HCT116 (cell line): ENCODE measurements around the gene CLEC4F. TPM values are rescaled to one million over a fixed set of nuclear protein-coding genes. Genes with fewer than 3 reads are reported as not detected.

Experiments used
- ATAC-seq: fragments of 200-7000 bp; cut with Tn5 transposase; 2 replicates; pipeline ENCODE4 v1.9.1; 2020; ENCODE audit warnings: mild to moderate bottlenecking, moderate library complexity
- BruUV-seq: library from RNA; stranded (reverse); fragments of 400-500 nt; replicated peaks from 2 replicates; lab custom pipeline; 2021; lab: Mats Ljungman, UMichigan
- CTCF ChIA-PET: fragments of 300-600 bp; sonication (Branson Sonifier 250); formaldehyde crosslinking; loops from one replicate; lab custom pipeline; 2021; ENCODE audit warnings: antibody characterized with exemption; lab: Charles Lee
- POLR2A ChIA-PET: fragments of 300-600, 350-600 bp; sonication (Branson Sonifier 250); formaldehyde crosslinking; loops from one replicate; lab custom pipeline; 2021; ENCODE audit warnings: antibody characterized with exemption; lab: Charles Lee
- RAD21 ChIA-PET, 2 experiments: fragments of 300-600 bp; sonication (Branson Sonifier 250); formaldehyde crosslinking; loops; one replicate each; lab custom pipeline; 2023; ENCODE audit warnings: low total read pairs in 2 of 2; ENCODE audit not compliant: uncharacterized antibody in 2 of 2, unreplicated experiment in 2 of 2, low non-redundant PET in 1 of 2; lab: Charles Lee
- DNase-seq: peaks from one replicate; pipeline ENCODE4 v3.0.0-alpha.2; 2010; ENCODE audit warnings: low read depth, low spot score
- H2AFZ ChIP-seq: fragments of 200-600 bp; shearing (Covaris generic), sonication (generic); 2 replicates; pipeline ENCODE4 v1.6.1; 2017; ENCODE audit warnings: low read depth, mixed run types, mixed read lengths, antibody characterized with exemption, low read length; ENCODE audit not compliant: poor library complexity, severe bottlenecking
- H3K27ac ChIP-seq: 2 replicates; pipeline ENCODE4 v1.5.1; 2012; ENCODE audit warnings: low read depth, low read length
- H3K27me3 ChIP-seq: fragments of 200-600 bp; sonication (generic); 2 replicates; pipeline ENCODE4 v1.6.1; 2016; ENCODE audit warnings: mixed run types, low read length, mixed read lengths; ENCODE audit not compliant: insufficient read depth
- H3K36me3 ChIP-seq, 2 experiments: fragments of 200-500 bp in 1 of 2; fragments of 200-600 bp in 1 of 2; sonication (Bioruptor generic) in 1 of 2; sonication (generic) in 1 of 2; 2 replicates each; pipeline versions ENCODE4 v1.5.1 to v1.6.1; 2014 to 2016; ENCODE audit warnings: low read length in 2 of 2, inconsistent platforms in 1 of 2, mixed read lengths in 1 of 2, mixed run types in 1 of 2; ENCODE audit not compliant: insufficient read depth in 2 of 2, control insufficient read depth in 1 of 2
- H3K4me1 ChIP-seq, 2 experiments: fragments of 200-600 bp in 1 of 2; sonication (generic) in 1 of 2; 2 replicates each; pipeline versions ENCODE4 v1.5.1 to v1.6.1; 2012 to 2017; ENCODE audit warnings: low read length in 2 of 2, inconsistent platforms in 1 of 2, mild to moderate bottlenecking in 1 of 2, mixed read lengths in 1 of 2, mixed run types in 1 of 2, moderate library complexity in 1 of 2; ENCODE audit not compliant: insufficient read depth in 2 of 2, control insufficient read depth in 1 of 2
- H3K4me2 ChIP-seq: fragments of 200-600 bp; sonication (generic); 2 replicates; pipeline ENCODE4 v1.6.1; 2017; ENCODE audit warnings: mixed run types, low read length, mixed read lengths
- H3K4me3 ChIP-seq, 2 experiments: fragments of 200-600 bp in 1 of 2; sonication (generic) in 1 of 2; replicated peaks in 1 of 2; 2 replicates each; pipeline ENCODE4 v1.5.1; 2011 to 2016; ENCODE audit warnings: low read length in 2 of 2, control low read depth in 1 of 2, low read depth in 1 of 2, mild to moderate bottlenecking in 1 of 2, mixed read lengths in 1 of 2, mixed run types in 1 of 2
- H3K79me2 ChIP-seq: fragments of 200-600 bp; sonication (generic); 2 replicates; pipeline ENCODE4 v1.6.1; 2017; ENCODE audit warnings: mild to moderate bottlenecking, mixed run types, low read length, moderate library complexity, mixed read lengths; ENCODE audit not compliant: insufficient read depth
- H3K9ac ChIP-seq: fragments of 200-600 bp; sonication (generic); 2 replicates; pipeline ENCODE4 v1.6.1; 2016; ENCODE audit warnings: low read length, mixed read lengths
- H3K9me2 ChIP-seq: fragments of 200-600 bp; sonication (generic), shearing (Covaris generic); 2 replicates; pipeline ENCODE4 v1.6.1; 2017; ENCODE audit warnings: mixed run types, mild to moderate bottlenecking, moderate library complexity; ENCODE audit not compliant: insufficient read depth
- H3K9me3 ChIP-seq, 2 experiments: fragments of 200-500 bp in 1 of 2; fragments of 200-600 bp in 1 of 2; sonication (Bioruptor generic) in 1 of 2; sonication (generic) in 1 of 2; 2 replicates each; pipeline ENCODE4 v1.6.1; 2014 to 2017; ENCODE audit warnings: low read length in 2 of 2, mixed read lengths in 2 of 2, inconsistent platforms in 1 of 2, low read depth in 1 of 2, mild to moderate bottlenecking in 1 of 2, mixed run types in 1 of 2, moderate library complexity in 1 of 2; ENCODE audit not compliant: control insufficient read depth in 1 of 2, insufficient read depth in 1 of 2
- H4K20me1 ChIP-seq: fragments of 200-600 bp; sonication (generic), shearing (Covaris generic); 2 replicates; pipeline ENCODE4 v1.6.1; 2017; ENCODE audit warnings: mixed run types, mild to moderate bottlenecking, moderate library complexity; ENCODE audit not compliant: insufficient read depth
- ATF3 ChIP-seq: IDR thresholded peaks from 2 replicates; pipeline ENCODE4 v1.6.1; 2012
- CBX3 ChIP-seq: IDR thresholded peaks from 2 replicates; pipeline ENCODE4 v1.6.1; 2012; ENCODE audit warnings: low read depth
- CEBPB ChIP-seq: IDR thresholded peaks from 2 replicates; pipeline ENCODE4 v1.6.1; 2012; ENCODE audit warnings: low read depth
- CTCF ChIP-seq, 3 experiments: fragments of 200-600 bp in 1 of 3; sonication (generic) in 1 of 3; IDR thresholded peaks in 2 of 3; conservative IDR thresholded peaks in 1 of 3; 2 replicates each; pipeline ENCODE4 v1.5.1; 2012 to 2017; ENCODE audit warnings: low read depth in 2 of 3, low read length in 2 of 3, antibody characterized with exemption in 1 of 3, borderline replicate concordance in 1 of 3, control low read depth in 1 of 3, mild to moderate bottlenecking in 1 of 3, mixed read lengths in 1 of 3, mixed run types in 1 of 3, moderate library complexity in 1 of 3; ENCODE audit not compliant: insufficient read depth in 1 of 3
- EGR1 ChIP-seq: IDR thresholded peaks from 2 replicates; pipeline ENCODE4 v1.6.1; 2012; ENCODE audit warnings: low read depth
- EZH2 ChIP-seq: fragments of 200-600 bp; sonication (generic); IDR thresholded peaks from 2 replicates; pipeline ENCODE4 v1.6.1; 2017; ENCODE audit warnings: antibody characterized with exemption, mixed run types
- EZH2phosphoT487 ChIP-seq: fragments of 200-600 bp; IDR thresholded peaks from 2 replicates; pipeline ENCODE4 v1.6.1; 2018; ENCODE audit warnings: antibody characterized with exemption, borderline replicate concordance
- FOSL1 ChIP-seq: IDR thresholded peaks from 2 replicates; pipeline ENCODE4 v1.6.1; 2012; ENCODE audit warnings: low read depth
- JUND ChIP-seq: IDR thresholded peaks from 2 replicates; pipeline ENCODE4 v1.6.1; 2012
- MAX ChIP-seq: IDR thresholded peaks from 2 replicates; pipeline ENCODE4 v1.6.1; 2012
- POLR2AphosphoS5 ChIP-seq: IDR thresholded peaks from 2 replicates; pipeline ENCODE4 v1.6.1; 2011; ENCODE audit warnings: mild to moderate bottlenecking, low read depth, low read length, moderate library complexity
- RAD21 ChIP-seq: IDR thresholded peaks from 2 replicates; pipeline ENCODE4 v1.6.1; 2012; ENCODE audit warnings: low read depth, mild to moderate bottlenecking
- REST ChIP-seq: IDR thresholded peaks from 2 replicates; pipeline ENCODE4 v1.6.1; 2012; ENCODE audit warnings: low read depth
- SIN3A ChIP-seq: IDR thresholded peaks from 2 replicates; pipeline ENCODE4 v1.6.1; 2012; ENCODE audit warnings: low read depth
- SP1 ChIP-seq: IDR thresholded peaks from 2 replicates; pipeline ENCODE4 v1.6.1; 2012; ENCODE audit warnings: low read depth
- SRF ChIP-seq: IDR thresholded peaks from 2 replicates; pipeline ENCODE4 v1.6.1; 2012; ENCODE audit warnings: low read depth
- TCF7L2 ChIP-seq: IDR thresholded peaks from 2 replicates; pipeline ENCODE4 v1.7.0; 2011; ENCODE audit warnings: borderline replicate concordance, inconsistent platforms; ENCODE audit not compliant: insufficient read depth, insufficient read length; ENCODE audit errors: extremely low read depth
- YY1 ChIP-seq: IDR thresholded peaks from 2 replicates; pipeline ENCODE4 v1.6.1; 2011; ENCODE audit warnings: low read length, low read depth, moderate library complexity, mild to moderate bottlenecking; ENCODE audit not compliant: insufficient replicate concordance; ENCODE audit errors: extremely low read depth
- ZBTB33 ChIP-seq: IDR thresholded peaks from 2 replicates; pipeline ENCODE4 v1.6.1; 2011; ENCODE audit warnings: mild to moderate bottlenecking, low read length, moderate library complexity; ENCODE audit not compliant: insufficient replicate concordance; ENCODE audit errors: extremely low read depth
- ZNF274 ChIP-seq: fragments of 200-500 bp; sonication (Bioruptor generic); IDR thresholded peaks from 2 replicates; pipeline ENCODE4 v1.6.1; 2014; ENCODE audit warnings: mild to moderate bottlenecking, low read depth, low read length, inconsistent platforms
- intact Hi-C: fragments of 100-400 bp; cut with micrococcal nuclease; formaldehyde crosslinking; loops from 2 replicates; pipeline ENCODE4 v1.10.0; 2022
- total RNA-seq: library from RNA; stranded (reverse); gene quantifications from one replicate; pipeline ENCODE4 v1.2.1, GENCODE V29; 2021; ENCODE audit not compliant: unreplicated experiment

CLEC4F gene
- total RNA-seq, 1 experiment from 2014 or later: not detected

- H3K4me3 ChIP-seq: no peak overlapping the region
- RAD21 ChIA-PET: no interaction called here
- POLR2A ChIA-PET: no interaction called here
Observed at GRCh38 chr2:70793450-70793849, 26.9 kb downstream of the CLEC4F start.

More at GRCh38 chr2:70793450-70793849, 26.9 kb downstream of the CLEC4F start:
- no peak for TF ChIP-seq TCF7L2
- no peak for TF ChIP-seq CEBPB
- no peak for TF ChIP-seq POLR2AphosphoS5
- TF ChIP-seq SIN3A: no peak
- TF ChIP-seq SRF: no peak
- TF ChIP-seq RAD21: no peak
- no peak for TF ChIP-seq EZH2
- no peak for TF ChIP-seq JUND
- TF ChIP-seq YY1: no peak
- no peak for TF ChIP-seq EGR1
- no peak for TF ChIP-seq CTCF (IDR thresholded peaks at IDR 0.05 in 2 of 3, conservative IDR thresholded peaks at IDR 0.05 in 1 of 3; ENCODE audit: borderline replicate concordance in 1 of 3, insufficient read depth in 1 of 3, low read depth in 2 of 3, low read length in 2 of 3)
- TF ChIP-seq EZH2phosphoT487: no peak
- TF ChIP-seq ZNF274: no peak
- TF ChIP-seq ZBTB33: no peak
- no peak for TF ChIP-seq FOSL1
- TF ChIP-seq MAX: no peak
- TF ChIP-seq CBX3: no peak
- TF ChIP-seq REST: no peak
- no peak for TF ChIP-seq ATF3
- TF ChIP-seq SP1: no peak
- Histone ChIP-seq H3K9me2 (no peaks in the 10 kb centered on the region), H3K4me1 (peaks cover 0 to 8% of the 10 kb centered on the region in 2 experiments; a peak in 2 of 4 replicates), H2AFZ (no peak overlapping the region), H3K36me3 (no peaks in the 10 kb centered on the region), H3K4me2 (no peak overlapping the region), H3K27me3 (no peaks in the 10 kb centered on the region), H3K79me2 (no peaks in the 10 kb centered on the region), H3K9ac (no peak overlapping the region), H3K9me3 (no peaks in the 10 kb centered on the region), H3K27ac (no peak overlapping the region), H4K20me1 (no peaks in the 10 kb centered on the region)
- no TSS peak for BruUV-seq
- CTCF ChIA-PET: no interaction called here
- ATAC-seq (no peak), DNase-seq (no peak)
- intact Hi-C loops: no loop called here
